Activated naive CD4-positive, alpha-beta T cell treated with anti-CD3 and anti-CD28 coated beads, Interleukin-2, amount 50 U/mL, for 72 hours (primary cell): Measurements from ENCODE around the gene PELI3. TPM values are rescaled to one million over a fixed set of nuclear protein-coding genes. Genes with fewer than 3 reads are reported as not detected.

Experiments
- ATAC-seq, 2 donors: fragments of 150-1000 bp; cut with Tn5 transposase; 2 replicates each; pipeline ENCODE4 v1.10.0; 2021; ENCODE audit warnings: mild to moderate bottlenecking in 2 of 2, moderate library complexity in 2 of 2
- DNase-seq, 2 donors: peaks; one replicate each; pipeline ENCODE4 v3.0.0; 2021 to 2022; ENCODE audit warnings: low spot score in 2 of 2
- H3K27ac Mint-ChIP-seq, 2 donors: one replicate each; pipeline ENCODE4 v1.8.0; 2022; ENCODE audit warnings: mild to moderate bottlenecking in 2 of 2, mixed read lengths in 2 of 2
- H3K36me3 Mint-ChIP-seq, 2 donors: one replicate each; pipeline ENCODE4 v1.8.0; 2022; ENCODE audit warnings: mixed read lengths in 2 of 2
- H3K9me3 Mint-ChIP-seq, 2 donors: one replicate each; pipeline ENCODE4 v1.8.0; 2022; ENCODE audit warnings: mixed read lengths in 2 of 2
- total RNA-seq, 2 donors: library from RNA; stranded (reverse); gene quantifications; one replicate each; pipeline ENCODE4 v1.2.3, GENCODE V29; 2022

The PELI3 gene
- total RNA-seq, 2 donors from 2014 or later: 4.2 to 8.5 TPM

DNA sequence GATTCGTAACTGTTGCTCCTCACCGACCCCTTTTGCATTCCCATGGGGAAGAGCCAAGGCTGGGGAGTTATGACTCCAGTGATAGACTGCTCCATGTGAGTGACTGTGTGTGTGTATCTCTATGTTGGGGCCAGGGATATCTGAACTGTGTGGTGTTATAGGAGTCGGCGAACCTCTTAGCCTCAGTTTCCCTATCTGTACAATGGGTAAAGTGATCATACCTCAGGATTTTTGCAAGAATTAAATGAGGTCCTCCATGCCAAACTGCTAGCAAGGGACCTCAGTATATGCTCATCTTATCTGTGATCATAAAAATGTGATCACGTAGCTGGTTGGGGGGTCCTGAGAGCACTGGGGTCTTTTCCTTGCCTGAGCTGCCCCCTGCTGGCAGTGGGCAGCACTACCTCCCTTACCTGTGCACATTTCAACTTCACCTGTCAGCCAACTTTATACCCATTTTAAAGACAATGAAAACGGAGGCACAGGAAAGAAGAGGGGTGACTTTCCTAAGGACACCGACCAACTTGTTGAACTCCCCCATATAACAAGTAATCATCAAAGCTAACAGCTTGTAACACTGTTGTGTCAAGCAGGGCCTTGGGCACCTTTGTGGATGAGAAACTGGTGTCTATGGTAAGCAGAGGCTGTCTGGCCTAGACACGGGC is 12.2 kb downstream of the PELI3 start:
- DNase-seq: peak in 1 of 2 donors; percentile 46
- Mint-ChIP-seq H3K9me3 (no peaks in the 10 kb centered on the region), H3K36me3 (peaks cover 4 to 6% of the 10 kb centered on the region in 2 donors), H3K27ac (peak overlapping the region; percentile 93)
- no peak for ATAC-seq

DNA sequence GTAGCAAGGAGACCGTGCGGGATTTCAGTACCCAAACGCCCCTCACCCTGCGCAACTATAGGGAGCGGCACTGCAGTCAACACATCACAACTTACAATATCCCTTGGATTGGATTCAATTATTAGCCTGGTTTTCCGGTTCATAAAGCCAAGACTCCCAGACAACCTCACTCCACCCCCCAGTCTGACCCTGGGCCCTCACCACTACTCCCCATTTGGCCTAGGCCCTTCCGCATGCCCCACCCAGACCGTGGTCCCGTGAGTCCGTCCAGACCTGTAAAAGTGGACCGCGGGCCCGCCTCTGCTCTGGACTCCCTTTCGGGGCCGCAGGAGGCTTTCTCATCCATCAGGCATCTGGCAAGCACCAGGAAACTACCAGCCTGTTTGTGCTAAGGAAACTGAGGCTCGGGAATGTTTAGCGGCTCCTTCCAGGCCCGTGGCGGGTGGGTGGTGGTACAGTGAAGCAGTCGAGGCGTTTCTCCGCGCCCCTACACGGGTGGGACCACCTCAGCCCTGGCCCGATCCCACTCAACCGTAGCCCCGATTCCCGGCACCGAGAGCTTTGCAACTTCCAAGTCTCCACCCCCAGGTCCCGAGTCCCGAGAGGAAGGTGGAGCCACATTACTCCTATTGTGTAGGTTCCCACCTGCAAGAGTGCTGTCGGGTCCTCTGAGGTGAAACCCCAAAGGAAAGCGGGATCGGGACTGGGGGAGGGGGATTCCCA is 12.8 kb downstream of the PELI3 start:
- H3K27ac Mint-ChIP-seq: peak overlapping the region; percentile 93
- ATAC-seq: no peak
- H3K9me3 Mint-ChIP-seq: no peaks in the 10 kb centered on the region
- H3K36me3 Mint-ChIP-seq: peaks cover 4 to 6% of the 10 kb centered on the region in 2 donors
- peak in 1 of 2 donors; percentile 24 for DNase-seq

DNA sequence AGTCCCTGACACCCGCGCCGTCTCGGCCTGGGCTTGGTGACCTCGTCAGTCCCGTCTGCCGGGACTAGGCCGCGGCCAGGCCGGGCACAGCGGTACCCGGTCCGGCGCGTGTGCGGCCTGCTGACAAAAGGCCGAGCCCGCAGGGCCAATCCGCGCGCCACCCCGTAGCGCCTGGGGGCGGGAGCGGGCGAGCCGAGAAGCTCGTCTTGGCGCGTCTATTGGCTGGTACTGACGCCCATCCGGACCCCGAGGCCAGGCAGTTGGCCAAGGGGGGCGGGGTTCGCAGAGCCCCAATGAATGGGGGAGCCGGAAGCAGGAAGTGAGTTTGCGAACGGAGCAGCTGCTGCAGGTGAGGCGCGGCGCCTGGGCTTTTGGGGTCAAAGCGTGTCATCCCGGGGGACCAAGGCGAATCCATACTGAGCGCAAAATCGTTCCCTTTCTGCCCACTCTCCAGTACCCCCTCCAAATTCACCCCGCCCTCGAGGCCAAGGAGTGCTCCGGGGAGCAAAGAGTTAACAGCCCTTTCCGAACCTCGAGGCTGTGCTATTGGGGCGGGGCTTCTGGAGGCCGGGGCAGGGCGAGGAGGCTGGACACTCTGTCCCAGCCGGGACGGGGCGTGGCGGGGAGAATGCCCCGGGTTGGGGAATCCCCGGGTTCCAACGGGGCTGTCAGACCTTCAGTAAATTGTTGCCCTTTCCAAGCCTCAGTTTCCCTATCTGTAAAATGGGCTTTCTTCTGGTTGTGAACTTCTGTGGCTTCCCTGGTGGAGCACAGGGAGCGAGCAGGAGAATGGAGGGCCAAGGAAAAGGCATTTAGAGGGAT is 13.6 kb downstream of the PELI3 start, which contains the start of gene DPP3:
Gene DPP3, plus strand, starts transcription at position 318 of the 822 bp plus-strand sequence. CDS start 1,767 bp downstream, outside the sequence.
- Mint-ChIP-seq H3K9me3 (no peaks in the 10 kb centered on the region), H3K27ac (peak within 1 kb of the TSS; percentile 93), H3K36me3 (peaks cover 4 to 6% of the 10 kb centered on the region in 2 donors)
- DNase-seq (peak; percentile 97 to 98), ATAC-seq (peak; percentile 96 to 98)

DNA sequence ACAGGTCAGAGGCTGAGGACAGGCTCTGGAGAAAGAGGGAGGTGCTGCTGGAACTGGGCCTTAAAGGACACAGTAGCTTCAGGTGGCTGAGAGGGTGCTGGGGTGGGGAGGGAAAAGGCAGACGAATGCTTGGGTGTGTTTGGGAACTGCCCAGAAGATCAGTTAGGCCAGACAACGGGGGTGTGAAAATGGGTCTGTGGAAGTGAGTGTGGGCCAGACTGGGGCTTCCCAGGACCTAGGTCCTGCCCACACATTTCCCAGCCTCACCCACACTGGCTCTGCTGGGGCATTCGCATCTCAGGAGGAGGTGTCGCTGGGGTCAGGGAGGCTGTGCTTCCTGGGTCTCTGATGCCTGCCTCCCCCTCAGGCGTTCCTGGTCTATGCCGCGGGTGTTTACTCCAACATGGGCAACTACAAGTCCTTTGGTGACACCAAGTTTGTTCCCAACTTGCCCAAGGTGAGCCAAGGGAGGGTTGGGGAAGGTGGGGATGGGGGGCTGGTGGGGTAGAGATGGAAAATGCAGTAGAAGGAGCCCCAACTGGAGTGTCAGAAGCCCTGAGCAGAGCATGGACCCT is 18.2 kb downstream of the PELI3 start:
- DNase-seq (no peak), ATAC-seq (no peak)
- Mint-ChIP-seq H3K27ac (peak overlapping the region in 1 of 2 donors; percentile 44), H3K36me3 (peaks cover 0 to 6% of the 10 kb centered on the region in 2 donors), H3K9me3 (no peaks in the 10 kb centered on the region)

GRCh38 chr11:66488957-66489356 is 22.3 kb downstream of the PELI3 start:
- Mint-ChIP-seq H3K36me3 (no peaks in the 10 kb centered on the region), H3K9me3 (no peaks in the 10 kb centered on the region), H3K27ac (peak overlapping the region in 1 of 2 donors; percentile 17)
- no peak for ATAC-seq
- no peak for DNase-seq

- no peaks in the 10 kb centered on the region for H3K9me3 Mint-ChIP-seq
- no peak for ATAC-seq
- no peaks in the 10 kb centered on the region for H3K36me3 Mint-ChIP-seq
- DNase-seq: no peak
- H3K27ac Mint-ChIP-seq: no peak overlapping the region
Measured at GRCh38 chr11:66489636-66490035, 22.9 kb downstream of the PELI3 start.

DNA sequence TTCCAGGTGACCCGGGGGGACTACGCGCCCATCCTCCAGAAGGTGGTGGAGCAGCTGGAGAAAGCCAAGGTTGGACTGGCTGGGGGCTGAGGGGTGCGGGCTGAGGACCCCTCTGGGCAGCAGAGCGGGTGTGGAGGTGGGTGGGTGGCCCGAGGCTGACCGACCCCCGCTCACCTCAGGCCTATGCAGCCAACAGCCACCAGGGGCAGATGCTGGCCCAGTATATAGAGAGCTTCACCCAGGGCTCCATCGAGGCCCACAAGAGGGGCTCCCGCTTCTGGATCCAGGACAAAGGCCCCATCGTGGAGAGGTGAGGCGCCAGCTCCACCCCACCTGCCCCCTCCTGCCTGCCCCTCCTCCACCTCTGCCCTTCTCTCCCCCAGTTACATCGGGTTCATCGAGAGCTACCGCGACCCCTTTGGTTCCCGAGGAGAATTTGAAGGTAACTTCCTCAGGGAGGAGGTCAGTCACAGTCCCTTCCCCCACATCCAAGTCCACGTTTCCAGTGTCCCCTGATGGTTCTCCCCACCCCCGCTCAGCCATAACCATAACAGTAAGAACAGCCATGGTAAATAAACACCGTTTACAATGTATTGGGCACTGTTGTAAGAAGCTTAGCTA is 24.7 kb downstream of the PELI3 start:
- no peak overlapping the region for H3K27ac Mint-ChIP-seq
- no peak for DNase-seq
- no peaks in the 10 kb centered on the region for H3K9me3 Mint-ChIP-seq
- peak in 1 of 2 donors; percentile 52 for ATAC-seq
- H3K36me3 Mint-ChIP-seq: peaks cover 0 to under 1% of the 10 kb centered on the region in 2 donors

GRCh38 chr11:66492161-66492865 is 25.6 kb downstream of the PELI3 start:
- ATAC-seq: no peak
- Mint-ChIP-seq H3K36me3 (peaks cover 5% of the 10 kb centered on the region in 2 donors), H3K27ac (peak overlapping the region; percentile 7 to 65), H3K9me3 (no peaks in the 10 kb centered on the region)
- no peak for DNase-seq

GRCh38 chr11:66493130-66493529 is 26.4 kb downstream of the PELI3 start:
- DNase-seq: no peak
- no peaks in the 10 kb centered on the region for H3K9me3 Mint-ChIP-seq
- ATAC-seq: no peak
- peaks cover 5% of the 10 kb centered on the region in 2 donors for H3K36me3 Mint-ChIP-seq
- peak overlapping the region in 1 of 2 donors; percentile 7 for H3K27ac Mint-ChIP-seq

DNA sequence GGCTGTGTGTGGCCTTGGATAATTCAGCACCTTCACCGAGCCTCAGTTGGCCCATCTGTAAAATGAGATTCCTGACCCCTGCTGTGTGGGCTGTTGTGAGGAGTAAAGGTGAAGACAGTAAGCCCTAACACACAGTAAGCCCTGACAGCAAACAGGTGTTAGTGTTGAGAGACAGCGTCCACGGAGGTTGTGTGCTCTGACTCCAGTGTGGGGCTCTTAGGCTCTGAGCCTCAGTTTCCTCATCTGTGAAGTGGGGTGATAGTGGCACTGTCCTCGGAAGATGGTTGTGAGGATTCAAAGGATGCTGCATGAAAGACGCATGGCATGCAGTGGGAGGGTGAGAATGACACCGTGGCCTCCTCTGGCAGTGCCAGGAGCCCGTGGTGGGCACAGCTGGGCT is 27.8 kb downstream of the PELI3 start:
- no peak for DNase-seq
- Mint-ChIP-seq H3K36me3 (peaks cover 5% of the 10 kb centered on the region in 2 donors), H3K9me3 (no peaks in the 10 kb centered on the region), H3K27ac (no peak overlapping the region)
- ATAC-seq: no peak

DNA sequence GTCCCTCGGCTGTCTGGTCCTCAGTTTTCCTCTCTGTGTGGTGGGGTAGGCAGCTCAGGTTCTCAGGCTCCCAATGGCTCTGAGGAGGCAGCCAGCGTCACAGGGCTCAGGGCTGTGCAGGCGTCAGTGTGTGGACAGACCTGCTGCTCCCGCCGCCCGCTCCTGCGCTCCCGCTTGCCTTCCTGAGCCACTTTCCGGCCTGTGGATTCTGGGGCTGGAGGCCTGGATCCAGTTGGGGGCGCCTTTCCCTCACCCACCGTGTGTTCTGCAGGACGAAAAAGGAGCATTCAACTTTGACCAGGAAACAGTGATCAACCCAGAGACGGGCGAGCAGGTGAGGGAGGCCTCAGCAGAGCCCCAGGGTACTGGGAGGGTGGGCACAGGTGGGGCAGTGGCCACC is 28.2 kb downstream of the PELI3 start:
- ATAC-seq: no peak
- Mint-ChIP-seq H3K36me3 (peaks cover 5% of the 10 kb centered on the region in 2 donors), H3K9me3 (no peaks in the 10 kb centered on the region), H3K27ac (no peak overlapping the region)
- DNase-seq: no peak

GRCh38 chr11:66495401-66495854 is 28.7 kb downstream of the PELI3 start:
- H3K9me3 Mint-ChIP-seq: no peaks in the 10 kb centered on the region
- peaks cover 5% of the 10 kb centered on the region in 2 donors for H3K36me3 Mint-ChIP-seq
- ATAC-seq (no peak), DNase-seq (peak in 1 of 2 donors; percentile 40)
- no peak overlapping the region for H3K27ac Mint-ChIP-seq

GRCh38 chr11:66497206-66497605 is 30.5 kb downstream of the PELI3 start:
- Mint-ChIP-seq H3K36me3 (peaks cover 5% of the 10 kb centered on the region in 2 donors), H3K9me3 (no peaks in the 10 kb centered on the region), H3K27ac (no peak overlapping the region)
- DNase-seq: no peak
- ATAC-seq: no peak

- Mint-ChIP-seq H3K36me3 (peaks cover 5% of the 10 kb centered on the region in 2 donors), H3K27ac (no peak overlapping the region), H3K9me3 (no peaks in the 10 kb centered on the region)
- DNase-seq (no peak), ATAC-seq (no peak)
Measured at GRCh38 chr11:66498506-66498905, 31.8 kb downstream of the PELI3 start.

DNA sequence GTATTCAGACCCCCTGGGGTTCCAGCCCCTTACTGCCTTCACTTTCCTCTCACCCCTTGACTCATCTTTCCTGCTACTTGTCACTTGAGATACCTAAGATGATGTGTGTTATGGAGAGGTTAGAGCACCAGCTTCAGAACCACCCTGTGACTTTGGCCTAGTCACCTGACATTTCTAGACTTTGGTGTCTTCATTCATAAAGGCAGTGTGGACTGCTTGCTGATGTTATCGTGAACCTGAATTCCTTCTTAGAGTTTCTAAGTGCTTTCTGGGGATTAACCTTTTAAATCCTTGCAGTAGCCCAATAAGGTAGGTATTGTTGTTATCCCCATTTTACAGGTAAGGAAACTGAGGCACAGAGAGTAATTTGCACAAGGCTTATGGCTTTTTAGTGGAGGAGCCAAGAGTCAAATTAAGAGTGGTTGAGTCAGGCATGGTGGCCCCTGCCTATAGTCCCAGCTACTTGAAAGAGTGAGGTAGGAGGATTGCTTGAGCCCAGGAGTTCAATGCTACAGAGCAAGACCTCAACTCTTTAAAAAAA is 38.6 kb downstream of the PELI3 start:
- ATAC-seq: no peak
- Mint-ChIP-seq H3K9me3 (no peaks in the 10 kb centered on the region), H3K36me3 (peaks cover 0 to 5% of the 10 kb centered on the region in 2 donors), H3K27ac (peak overlapping the region in 1 of 2 donors; percentile 50)
- DNase-seq: no peak
